OCI-LY1 (cell line): ENCODE data around the gene PDE6D.

ENCODE experiments used
- CTCF ChIP-seq: fragments of 200-600 bp; sonication (generic), shearing (Covaris generic); IDR thresholded peaks from 2 replicates; pipeline ENCODE4 v1.5.1; 2017; ENCODE audit warnings: mild to moderate bottlenecking, antibody characterized with exemption, low read length, moderate library complexity, mixed read lengths
- EZH2 ChIP-seq: fragments of 200-600 bp; sonication (generic), shearing (Covaris generic); IDR thresholded peaks from 2 replicates; pipeline ENCODE4 v1.8.0; 2017; ENCODE audit warnings: borderline replicate concordance, mixed run types, mild to moderate bottlenecking, antibody characterized with exemption, low read length, moderate library complexity, mixed read lengths

- TF ChIP-seq CTCF (no peak), EZH2 (no peak)
Measured at GRCh38 chr2:231786917-231787292, 5.8 kb upstream of the PDE6D start.
